ENCODE data around the gene SDK1. TPM values are rescaled to one million over a fixed set of nuclear protein-coding genes. Genes with fewer than 3 reads are reported as not detected.

The SDK1 gene
- total and polyA plus RNA-seq, 7 experiments from 2014 or later, result 0.07 to 2.5 (median 0.54) TPM

- H3K27ac Mint-ChIP-seq, result no peak overlapping the region
- H3K4me1 ChIP-seq (ENCODE audit: control insufficient read depth in 2 of 2, insufficient read depth in 2 of 2, low read length in 2 of 2), result no peaks in the 10 kb centered on the region
- ChIA-PET POLR2A (no interaction called here), CTCF (no interaction called here)
- no peaks in the 10 kb centered on the region for H3K9me3 ChIP-seq (ENCODE audit: control insufficient read depth in 2 of 3, low read length in 3 of 3)
- no peak overlapping the region for H3K4me3 ChIP-seq (ENCODE audit: low read length)
- no peaks in the 10 kb centered on the region for H3K27me3 ChIP-seq (ENCODE audit: control insufficient read depth in 2 of 2, insufficient read depth in 2 of 2, low read length in 2 of 2)
- no peak overlapping the region for H3K27ac ChIP-seq (ENCODE audit: low read depth, low read length)
- no peak for ATAC-seq
- peaks cover 0 to 6% (median 0%) of the 10 kb centered on the region in 7 donors for H3K4me1 Mint-ChIP-seq
- peaks cover 0 to 2% (median 0%) of the 10 kb centered on the region in 11 donors for H3K9me3 Mint-ChIP-seq
- no peaks in the 10 kb centered on the region for H3K36me3 ChIP-seq (ENCODE audit: control insufficient read depth in 2 of 3, insufficient read depth in 3 of 3, low read length in 3 of 3)
- intact Hi-C loops (cut with micrococcal nuclease), result no loop called here
- H3K27me3 Mint-ChIP-seq, result peaks cover 0 to 6% (median under 1%) of the 10 kb centered on the region in 5 donors
- no peak overlapping the region for H3K4me3 Mint-ChIP-seq
- DNase-seq, result no peak
- H3K36me3 Mint-ChIP-seq, result no peaks in the 10 kb centered on the region
Measured at GRCh38 chr7:3846738-3847137, 545.7 kb downstream of the SDK1 start.

- no peaks in the 10 kb centered on the region for H3K27me3 ChIP-seq (ENCODE audit: control insufficient read depth in 2 of 2, insufficient read depth in 2 of 2, low read length in 2 of 2)
- H3K4me3 Mint-ChIP-seq, result no peak overlapping the region
- CTCF ChIA-PET, result no interaction called here
Measured at GRCh38 chr7:3847336-3847735, 546.3 kb downstream of the SDK1 start.

GRCh38 chr7:3859431-3859830, 558.4 kb downstream of the SDK1 start:
- DNase-seq (no peak), ATAC-seq (no peak)
- no peaks in the 10 kb centered on the region for H3K36me3 ChIP-seq (ENCODE audit: control insufficient read depth in 2 of 3, insufficient read depth in 3 of 3, low read length in 3 of 3)
- no peak overlapping the region for H3K4me3 Mint-ChIP-seq
- H3K4me1 Mint-ChIP-seq, result peaks cover 0 to 4% (median 0%) of the 10 kb centered on the region in 7 donors
- no peak overlapping the region for H3K27ac Mint-ChIP-seq
- intact Hi-C loops (cut with micrococcal nuclease), result no loop called here
- H3K27me3 ChIP-seq (ENCODE audit: control insufficient read depth in 2 of 2, insufficient read depth in 2 of 2, low read length in 2 of 2), result no peaks in the 10 kb centered on the region
- POLR2A ChIA-PET, result no interaction called here
- no peaks in the 10 kb centered on the region for H3K36me3 Mint-ChIP-seq
- no peaks in the 10 kb centered on the region for H3K9me3 ChIP-seq (ENCODE audit: control insufficient read depth in 2 of 3, low read length in 3 of 3)
- H3K4me1 ChIP-seq (ENCODE audit: control insufficient read depth in 2 of 2, insufficient read depth in 2 of 2, low read length in 2 of 2), result no peaks in the 10 kb centered on the region
- CTCF ChIA-PET, result no interaction called here
- peaks cover 0 to 4% (median 0%) of the 10 kb centered on the region in 5 donors for H3K27me3 Mint-ChIP-seq
- peaks cover 0 to 10% (median 0%) of the 10 kb centered on the region in 11 donors for H3K9me3 Mint-ChIP-seq
- H3K27ac ChIP-seq (ENCODE audit: low read depth, low read length), result no peak overlapping the region
- H3K4me3 ChIP-seq (ENCODE audit: low read length), result no peak overlapping the region

More at GRCh38 chr7:3847336-3847735, 546.3 kb downstream of the SDK1 start:
- no peak for DNase-seq
- H3K4me1 Mint-ChIP-seq, result peaks cover 0 to 6% (median 0%) of the 10 kb centered on the region in 7 donors
- Histone ChIP-seq H3K9me3 (ENCODE audit: control insufficient read depth in 2 of 3, low read length in 3 of 3) (no peaks in the 10 kb centered on the region), H3K4me1 (ENCODE audit: control insufficient read depth in 2 of 2, insufficient read depth in 2 of 2, low read length in 2 of 2) (no peaks in the 10 kb centered on the region), H3K27ac (ENCODE audit: low read depth, low read length) (no peak overlapping the region), H3K36me3 (ENCODE audit: control insufficient read depth in 2 of 3, insufficient read depth in 3 of 3, low read length in 3 of 3) (no peaks in the 10 kb centered on the region), H3K4me3 (ENCODE audit: low read length) (no peak overlapping the region)
- no peaks in the 10 kb centered on the region for H3K36me3 Mint-ChIP-seq
- H3K27me3 Mint-ChIP-seq, result peaks cover 0 to 6% (median 4%) of the 10 kb centered on the region in 5 donors
- H3K9me3 Mint-ChIP-seq, result peaks cover 0 to 2% (median 0%) of the 10 kb centered on the region in 11 donors
- POLR2A ChIA-PET, result no interaction called here
- no peak for ATAC-seq
- no peak overlapping the region for H3K27ac Mint-ChIP-seq
- intact Hi-C loops (cut with micrococcal nuclease), result no loop called here

- Histone ChIP-seq H3K9me3 (ENCODE audit: control insufficient read depth in 2 of 3, low read length in 3 of 3) (no peaks in the 10 kb centered on the region), H3K27ac (ENCODE audit: low read depth, low read length) (no peak overlapping the region), H3K36me3 (ENCODE audit: control insufficient read depth in 2 of 3, insufficient read depth in 3 of 3, low read length in 3 of 3) (no peaks in the 10 kb centered on the region), H3K27me3 (ENCODE audit: control insufficient read depth in 2 of 2, insufficient read depth in 2 of 2, low read length in 2 of 2) (no peaks in the 10 kb centered on the region), H3K4me1 (ENCODE audit: control insufficient read depth in 2 of 2, insufficient read depth in 2 of 2, low read length in 2 of 2) (no peaks in the 10 kb centered on the region), H3K4me3 (ENCODE audit: low read length) (no peak overlapping the region)
- peaks cover 0 to 4% (median 0%) of the 10 kb centered on the region in 7 donors for H3K4me1 Mint-ChIP-seq
- no peak overlapping the region for H3K27ac Mint-ChIP-seq
- CTCF ChIA-PET, result no interaction called here
- intact Hi-C loops (cut with micrococcal nuclease), result no loop called here
- ATAC-seq (no peak), DNase-seq (no peak)
- H3K9me3 Mint-ChIP-seq, result peaks cover 0 to 5% (median 0%) of the 10 kb centered on the region in 11 donors
- H3K36me3 Mint-ChIP-seq, result no peaks in the 10 kb centered on the region
- H3K27me3 Mint-ChIP-seq, result peaks cover 0 to 8% (median 0%) of the 10 kb centered on the region in 5 donors
- POLR2A ChIA-PET, result no interaction called here
- H3K4me3 Mint-ChIP-seq, result no peak overlapping the region
Measured at GRCh38 chr7:3860932-3861331, 559.9 kb downstream of the SDK1 start.

- Histone ChIP-seq H3K9me3 (ENCODE audit: control insufficient read depth in 2 of 3, low read length in 3 of 3) (no peaks in the 10 kb centered on the region), H3K4me3 (ENCODE audit: low read length) (no peak overlapping the region), H3K36me3 (ENCODE audit: control insufficient read depth in 2 of 3, insufficient read depth in 3 of 3, low read length in 3 of 3) (no peaks in the 10 kb centered on the region), H3K27ac (ENCODE audit: low read depth, low read length) (no peak overlapping the region), H3K27me3 (ENCODE audit: control insufficient read depth in 2 of 2, insufficient read depth in 2 of 2, low read length in 2 of 2) (no peaks in the 10 kb centered on the region), H3K4me1 (ENCODE audit: control insufficient read depth in 2 of 2, insufficient read depth in 2 of 2, low read length in 2 of 2) (no peaks in the 10 kb centered on the region)
- Mint-ChIP-seq H3K4me3 (no peak overlapping the region), H3K36me3 (no peaks in the 10 kb centered on the region), H3K4me1 (peaks cover 0 to 4% (median 0%) of the 10 kb centered on the region in 7 donors), H3K27ac (no peak overlapping the region), H3K27me3 (peaks cover 0 to 8% (median 0%) of the 10 kb centered on the region in 5 donors), H3K9me3 (peaks cover 0 to 5% (median 0%) of the 10 kb centered on the region in 11 donors)
- ATAC-seq (no peak), DNase-seq (no peak)
- CTCF ChIA-PET, result no interaction called here
- intact Hi-C loops (cut with micrococcal nuclease), result no loop called here
- POLR2A ChIA-PET, result no interaction called here
Measured at GRCh38 chr7:3861386-3861785, 560.3 kb downstream of the SDK1 start.

GRCh38 chr7:3861941-3862340, 560.9 kb downstream of the SDK1 start:
- H3K4me1 ChIP-seq (ENCODE audit: control insufficient read depth in 2 of 2, insufficient read depth in 2 of 2, low read length in 2 of 2), result no peaks in the 10 kb centered on the region

GRCh38 chr7:3862774-3863173, 561.7 kb downstream of the SDK1 start:
- Histone ChIP-seq H3K36me3 (ENCODE audit: control insufficient read depth in 2 of 3, insufficient read depth in 3 of 3, low read length in 3 of 3) (no peaks in the 10 kb centered on the region), H3K27me3 (ENCODE audit: control insufficient read depth in 2 of 2, insufficient read depth in 2 of 2, low read length in 2 of 2) (no peaks in the 10 kb centered on the region), H3K9me3 (ENCODE audit: control insufficient read depth in 2 of 3, low read length in 3 of 3) (no peaks in the 10 kb centered on the region), H3K27ac (ENCODE audit: low read depth, low read length) (no peak overlapping the region), H3K4me3 (ENCODE audit: low read length) (no peak overlapping the region), H3K4me1 (ENCODE audit: control insufficient read depth in 2 of 2, insufficient read depth in 2 of 2, low read length in 2 of 2) (no peaks in the 10 kb centered on the region)
- H3K4me3 Mint-ChIP-seq, result no peak overlapping the region
- no peak overlapping the region for H3K27ac Mint-ChIP-seq
- H3K9me3 Mint-ChIP-seq, result peaks cover 0 to 5% (median 0%) of the 10 kb centered on the region in 11 donors
- ATAC-seq (no peak), DNase-seq (no peak)
- CTCF ChIA-PET, result no interaction called here
- peaks cover 0 to 8% (median 0%) of the 10 kb centered on the region in 5 donors for H3K27me3 Mint-ChIP-seq
- POLR2A ChIA-PET, result no interaction called here
- intact Hi-C loops (cut with micrococcal nuclease), result no loop called here
- no peaks in the 10 kb centered on the region for H3K36me3 Mint-ChIP-seq
- peaks cover 0 to 4% (median 0%) of the 10 kb centered on the region in 7 donors for H3K4me1 Mint-ChIP-seq

More at GRCh38 chr7:3861941-3862340, 560.9 kb downstream of the SDK1 start:
- ATAC-seq (no peak), DNase-seq (no peak)
- Mint-ChIP-seq H3K9me3 (peaks cover 0 to 5% (median 0%) of the 10 kb centered on the region in 11 donors), H3K27me3 (peaks cover 0 to 8% (median 0%) of the 10 kb centered on the region in 5 donors), H3K36me3 (no peaks in the 10 kb centered on the region), H3K4me1 (peaks cover 0 to 4% (median 0%) of the 10 kb centered on the region in 7 donors), H3K4me3 (no peak overlapping the region), H3K27ac (no peak overlapping the region)
- ChIA-PET CTCF (no interaction called here), POLR2A (no interaction called here)
- Histone ChIP-seq H3K9me3 (ENCODE audit: control insufficient read depth in 2 of 3, low read length in 3 of 3) (no peaks in the 10 kb centered on the region), H3K36me3 (ENCODE audit: control insufficient read depth in 2 of 3, insufficient read depth in 3 of 3, low read length in 3 of 3) (no peaks in the 10 kb centered on the region), H3K27me3 (ENCODE audit: control insufficient read depth in 2 of 2, insufficient read depth in 2 of 2, low read length in 2 of 2) (no peaks in the 10 kb centered on the region), H3K4me3 (ENCODE audit: low read length) (no peak overlapping the region), H3K27ac (ENCODE audit: low read depth, low read length) (no peak overlapping the region)
- intact Hi-C loops (cut with micrococcal nuclease), result no loop called here

Measured in naive thymus-derived CD4-positive, alpha-beta T cell (primary cell).